Neural progenitor cell (in vitro differentiated cells): ENCODE measurements around the gene PIK3R6. TPM values are rescaled to one million over a fixed set of nuclear protein-coding genes. Genes with fewer than 3 reads are reported as not detected.

Experiments
- DNase-seq: peaks from one replicate; pipeline ENCODE4 v3.0.0-alpha.2; 2016; ENCODE audit warnings: low spot score
- H2AFZ ChIP-seq: fragments of 200-600 bp; sonication (generic); replicated peaks from 2 replicates; pipeline ENCODE4 v1.6.1; 2016; ENCODE audit warnings: antibody characterized with exemption
- H3F3A ChIP-seq: fragments of 200-600 bp; sonication (generic); 2 replicates; pipeline ENCODE4 v1.6.1; 2016; ENCODE audit warnings: antibody characterized with exemption, low read depth
- H3K27ac ChIP-seq: fragments of 200-600 bp; sonication (generic); 2 replicates; pipeline ENCODE4 v1.5.1; 2016; ENCODE audit warnings: mild to moderate bottlenecking
- H3K27me3 ChIP-seq: fragments of 200-600 bp; sonication (generic); 2 replicates; pipeline ENCODE4 v1.6.1; 2016; ENCODE audit warnings: mild to moderate bottlenecking, moderate library complexity
- H3K36me3 ChIP-seq: fragments of 200-600 bp; sonication (generic); 2 replicates; pipeline ENCODE4 v1.5.1; 2016
- H3K4me1 ChIP-seq: fragments of 200-600 bp; sonication (generic); 2 replicates; pipeline ENCODE4 v1.6.1; 2016; ENCODE audit warnings: mixed run types
- H3K4me2 ChIP-seq: fragments of 200-600 bp; sonication (generic); 2 replicates; pipeline ENCODE4 v1.6.1; 2016
- H3K4me3 ChIP-seq: fragments of 200-600 bp; sonication (generic); 2 replicates; pipeline ENCODE4 v1.5.1; 2016
- H3K79me2 ChIP-seq: fragments of 200-600 bp; sonication (generic); 2 replicates; pipeline ENCODE4 v1.6.1; 2016; ENCODE audit warnings: low read depth
- H3K9ac ChIP-seq: fragments of 200-600 bp; sonication (generic); 2 replicates; pipeline ENCODE4 v1.6.1; 2016
- H3K9me3 ChIP-seq: fragments of 200-600 bp; sonication (generic); 2 replicates; pipeline ENCODE4 v1.5.1; 2016; ENCODE audit warnings: low read depth
- H4K20me1 ChIP-seq: fragments of 200-600 bp; sonication (generic); 2 replicates; pipeline ENCODE4 v1.6.1; 2016; ENCODE audit warnings: low read depth
- H3K27ac Mint-ChIP-seq: 3 replicates; pipeline ENCODE4 v1.8.0; 2021; ENCODE audit warnings: mixed read lengths
- H3K27me3 Mint-ChIP-seq: 2 replicates; pipeline ENCODE4 v1.8.0; 2022; ENCODE audit warnings: low read depth, mild to moderate bottlenecking, inconsistent platforms, moderate library complexity, mixed read lengths; ENCODE audit not compliant: insufficient read depth
- H3K36me3 Mint-ChIP-seq: 3 replicates; pipeline ENCODE4 v1.8.0; 2021; ENCODE audit warnings: mixed read lengths
- H3K4me1 Mint-ChIP-seq: 3 replicates; pipeline ENCODE4 v1.8.0; 2021; ENCODE audit warnings: mixed read lengths
- H3K4me3 Mint-ChIP-seq: 3 replicates; pipeline ENCODE4 v1.8.0; 2021; ENCODE audit warnings: mild to moderate bottlenecking, moderate library complexity, mixed read lengths
- H3K9me3 Mint-ChIP-seq: 3 replicates; pipeline ENCODE4 v1.8.0; 2020; ENCODE audit warnings: mixed read lengths
- CTCF ChIP-seq: fragments of 200-600 bp; sonication (generic); IDR thresholded peaks from 2 replicates; pipeline ENCODE4 v1.5.1; 2017; ENCODE audit warnings: antibody characterized with exemption, mild to moderate bottlenecking
- EZH2 ChIP-seq: fragments of 200-600 bp; sonication (generic); IDR thresholded peaks from 2 replicates; pipeline ENCODE4 v1.6.1; 2017; ENCODE audit warnings: antibody characterized with exemption, mild to moderate bottlenecking, moderate library complexity
- EZH2phosphoT487 ChIP-seq: fragments of 200-600 bp; sonication (generic); IDR thresholded peaks from 2 replicates; pipeline ENCODE4 v1.6.1; 2017; ENCODE audit warnings: antibody characterized with exemption
- total RNA-seq: library from RNA; depleted of rRNA; stranded (reverse); fragments of >200 nt; gene quantifications from 2 replicates; pipeline ENCODE4 v1.2.3, GENCODE V29; 2015; ENCODE audit warnings: low replicate concordance

The PIK3R6 gene
- total RNA-seq, 1 donor from 2014 or later = not detected

GRCh38 chr17:8904686-8905085, 37.2 kb upstream of the PIK3R6 start:
- peaks cover 3% of the 10 kb centered on the region for H3K4me1 Mint-ChIP-seq
- Histone ChIP-seq H3K27me3 (no peaks in the 10 kb centered on the region), H3K36me3 (no peaks in the 10 kb centered on the region), H3K79me2 (no peaks in the 10 kb centered on the region), H3K9ac (no peak overlapping the region), H3K27ac (no peak overlapping the region), H4K20me1 (no peaks in the 10 kb centered on the region), H3K4me2 (no peak overlapping the region), H3F3A (no peaks in the 10 kb centered on the region), H3K9me3 (no peaks in the 10 kb centered on the region), H2AFZ (no peak overlapping the region), H3K4me1 (no peaks in the 10 kb centered on the region), H3K4me3 (no peak overlapping the region)
- peaks cover 9% of the 10 kb centered on the region for H3K27me3 Mint-ChIP-seq
- DNase-seq = no peak
- TF ChIP-seq EZH2phosphoT487 (no peak), EZH2 (no peak), CTCF (no peak)
- H3K27ac Mint-ChIP-seq = no peak overlapping the region
- H3K36me3 Mint-ChIP-seq = no peaks in the 10 kb centered on the region
- H3K4me3 Mint-ChIP-seq = no peak overlapping the region
- H3K9me3 Mint-ChIP-seq = no peaks in the 10 kb centered on the region

GRCh38 chr17:8904201-8904600, 36.7 kb upstream of the PIK3R6 start:
- peaks cover 9% of the 10 kb centered on the region for H3K27me3 Mint-ChIP-seq

GRCh38 chr17:8900626-8901585, 33.4 kb upstream of the PIK3R6 start:
- H3K27ac Mint-ChIP-seq = no peak overlapping the region
- Histone ChIP-seq H3K79me2 (no peaks in the 10 kb centered on the region), H3K27ac (no peak overlapping the region)

More at GRCh38 chr17:8904201-8904600, 36.7 kb upstream of the PIK3R6 start:
- Mint-ChIP-seq H3K4me1 (peaks cover 4% of the 10 kb centered on the region), H3K36me3 (no peaks in the 10 kb centered on the region), H3K27ac (no peak overlapping the region), H3K4me3 (no peak overlapping the region), H3K9me3 (no peaks in the 10 kb centered on the region)
- H4K20me1 ChIP-seq = no peaks in the 10 kb centered on the region
- no peaks in the 10 kb centered on the region for H3F3A ChIP-seq
- H3K27me3 ChIP-seq = no peaks in the 10 kb centered on the region
- H3K4me3 ChIP-seq = no peak overlapping the region
- H3K79me2 ChIP-seq = no peaks in the 10 kb centered on the region
- no peak overlapping the region for H2AFZ ChIP-seq
- no peak overlapping the region for H3K27ac ChIP-seq
- H3K9ac ChIP-seq = no peak overlapping the region
- no peaks in the 10 kb centered on the region for H3K4me1 ChIP-seq
- DNase-seq = no peak
- no peak for TF ChIP-seq EZH2phosphoT487
- no peaks in the 10 kb centered on the region for H3K36me3 ChIP-seq
- H3K9me3 ChIP-seq = no peaks in the 10 kb centered on the region
- no peak overlapping the region for H3K4me2 ChIP-seq

GRCh38 chr17:8900207-8900606, 32.7 kb upstream of the PIK3R6 start:
- Histone ChIP-seq H3K4me1 (no peaks in the 10 kb centered on the region), H3K27ac (no peak overlapping the region), H3K4me3 (no peak overlapping the region), H3K4me2 (no peak overlapping the region), H3K27me3 (no peaks in the 10 kb centered on the region), H3K36me3 (no peaks in the 10 kb centered on the region), H3K79me2 (no peaks in the 10 kb centered on the region), H2AFZ (no peak overlapping the region), H3K9me3 (no peaks in the 10 kb centered on the region), H3K9ac (no peak overlapping the region), H4K20me1 (no peaks in the 10 kb centered on the region), H3F3A (no peaks in the 10 kb centered on the region)
- peaks cover 6% of the 10 kb centered on the region for H3K4me1 Mint-ChIP-seq
- H3K9me3 Mint-ChIP-seq = no peaks in the 10 kb centered on the region
- TF ChIP-seq CTCF = no peak
- no peak for TF ChIP-seq EZH2
- H3K27me3 Mint-ChIP-seq = peaks cover 14% of the 10 kb centered on the region
- H3K27ac Mint-ChIP-seq = no peak overlapping the region
- DNase-seq = no peak
- no peak overlapping the region for H3K4me3 Mint-ChIP-seq
- H3K36me3 Mint-ChIP-seq = no peaks in the 10 kb centered on the region

More at GRCh38 chr17:8900626-8901585, 33.4 kb upstream of the PIK3R6 start:
- Mint-ChIP-seq H3K4me3 (no peak overlapping the region), H3K27me3 (peaks cover 12% of the 10 kb centered on the region), H3K4me1 (peaks cover 6% of the 10 kb centered on the region), H3K36me3 (no peaks in the 10 kb centered on the region), H3K9me3 (no peaks in the 10 kb centered on the region)
- H3K4me3 ChIP-seq = no peak overlapping the region
- no peaks in the 10 kb centered on the region for H3K9me3 ChIP-seq
- no peaks in the 10 kb centered on the region for H4K20me1 ChIP-seq
- no peaks in the 10 kb centered on the region for H3K4me1 ChIP-seq
- H3K36me3 ChIP-seq = no peaks in the 10 kb centered on the region
- H3K9ac ChIP-seq = no peak overlapping the region
- no peak for TF ChIP-seq EZH2
- TF ChIP-seq EZH2phosphoT487 = no peak
- no peaks in the 10 kb centered on the region for H3F3A ChIP-seq
- DNase-seq = no peak
- H3K27me3 ChIP-seq = no peaks in the 10 kb centered on the region
- peak overlapping the region; percentile 57 for H2AFZ ChIP-seq
- no peak overlapping the region for H3K4me2 ChIP-seq
